Adipocyte (in vitro differentiated cells): Measurements from ENCODE around the gene PKD1.

ENCODE experiments used
- DNase-seq: peaks from one replicate; pipeline ENCODE4 v3.0.0-alpha.2; 2015; ENCODE audit warnings: low read depth
- H3K27me3 ChIP-seq: replicated peaks from 2 replicates; pipeline ENCODE4 v1.7.0; 2013; ENCODE audit warnings: mild to moderate bottlenecking, low read length, moderate library complexity; ENCODE audit not compliant: control insufficient read depth, insufficient read depth
- H3K36me3 ChIP-seq: 2 replicates; pipeline ENCODE4 v1.7.0; 2013; ENCODE audit warnings: low read length, mild to moderate bottlenecking, moderate library complexity; ENCODE audit not compliant: control insufficient read depth, insufficient read depth, severe bottlenecking
- H3K4me1 ChIP-seq: 2 replicates; pipeline ENCODE4 v1.7.0; 2013; ENCODE audit warnings: mild to moderate bottlenecking, low read length, moderate library complexity; ENCODE audit not compliant: control insufficient read depth, insufficient read depth
- H3K4me3 ChIP-seq: 2 replicates; pipeline ENCODE4 v1.7.0; 2013; ENCODE audit warnings: mild to moderate bottlenecking, low read length, moderate library complexity
- H3K9ac ChIP-seq: 2 replicates; pipeline ENCODE4 v1.7.0; 2013; ENCODE audit warnings: mild to moderate bottlenecking, low read length, moderate library complexity
- H3K9me3 ChIP-seq: 2 replicates; pipeline ENCODE4 v1.7.0; 2013; ENCODE audit warnings: mild to moderate bottlenecking, low read length, moderate library complexity; ENCODE audit not compliant: control insufficient read depth

Gene PKD1

GRCh38 chr16:2155977-2156848, 20.5 kb upstream of the PKD1 start:
- Histone ChIP-seq H3K4me3 (peak overlapping the region; percentile 95), H3K9ac (peak overlapping the region; percentile 97), H3K4me1 (peaks cover 69% of the 10 kb centered on the region), H3K9me3 (no peaks in the 10 kb centered on the region), H3K27me3 (no peaks in the 10 kb centered on the region), H3K36me3 (peaks cover 12% of the 10 kb centered on the region)
- DNase-seq, result peak; percentile 70

DNA sequence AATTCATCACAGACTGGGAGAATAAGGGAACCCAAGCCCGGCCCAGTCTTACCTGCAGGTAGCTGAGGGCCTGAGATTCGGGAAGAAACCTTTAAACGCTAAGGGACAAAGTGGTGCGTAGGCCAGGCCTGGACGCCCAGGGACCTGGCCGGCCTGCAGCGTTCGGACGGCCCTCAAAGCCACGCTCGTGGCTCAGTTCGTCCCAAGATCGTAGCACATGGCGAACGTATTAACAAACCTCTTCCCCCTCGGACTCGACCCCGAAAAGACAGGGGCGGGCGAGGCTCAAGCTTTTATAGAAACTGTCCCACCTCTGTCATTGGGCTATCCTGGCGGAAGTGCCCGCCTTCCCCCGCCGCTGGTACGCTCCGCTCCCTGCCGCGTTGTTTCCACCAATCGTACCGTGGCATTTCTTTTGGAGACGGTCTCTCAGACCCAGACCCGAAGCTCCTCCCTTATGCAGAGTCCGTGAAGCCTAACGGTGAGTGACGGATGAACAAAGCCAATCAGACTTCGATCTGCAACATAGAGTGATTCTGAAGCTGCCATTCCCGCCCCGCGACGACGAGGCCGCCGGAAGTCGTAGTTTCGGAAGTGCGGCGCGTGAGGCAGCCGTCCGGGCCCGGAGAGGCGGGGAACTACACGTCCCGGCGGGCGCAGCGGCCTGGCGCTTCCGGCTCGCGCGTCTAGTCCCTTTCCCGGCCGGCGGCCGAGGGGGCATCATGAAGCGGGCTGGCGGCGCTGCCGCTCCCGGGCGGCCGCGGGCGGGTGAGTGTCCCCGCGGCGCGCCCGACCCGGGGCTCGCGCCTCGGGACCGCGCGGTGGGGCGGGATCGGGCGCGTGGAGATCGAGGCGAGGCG, 19.6 kb upstream of the PKD1 start, which contains the start of gene TRAF7:
TRAF7 (plus strand) TSS at position 692 of the 860 bp plus-strand sequence. CDS start 8,139 bp downstream, outside the sequence.
- Histone ChIP-seq H3K9ac (peak within 1 kb of the TSS; percentile 100), H3K4me3 (peak within 1 kb of the TSS; percentile 99), H3K27me3 (no peaks in the 10 kb centered on the region), H3K4me1 (peaks cover 68% of the 10 kb centered on the region), H3K9me3 (no peaks in the 10 kb centered on the region), H3K36me3 (peaks cover 13% of the 10 kb centered on the region)
- peak; percentile 100 for DNase-seq

GRCh38 chr16:2154533-2155090, 18.9 kb upstream of the PKD1 start:
- Histone ChIP-seq H3K36me3 (peaks cover 13% of the 10 kb centered on the region), H3K9ac (peak overlapping the region; percentile 100), H3K27me3 (no peaks in the 10 kb centered on the region), H3K4me1 (peaks cover 65% of the 10 kb centered on the region), H3K4me3 (peak overlapping the region; percentile 99), H3K9me3 (no peaks in the 10 kb centered on the region)
- DNase-seq, result peak; percentile 50

DNA sequence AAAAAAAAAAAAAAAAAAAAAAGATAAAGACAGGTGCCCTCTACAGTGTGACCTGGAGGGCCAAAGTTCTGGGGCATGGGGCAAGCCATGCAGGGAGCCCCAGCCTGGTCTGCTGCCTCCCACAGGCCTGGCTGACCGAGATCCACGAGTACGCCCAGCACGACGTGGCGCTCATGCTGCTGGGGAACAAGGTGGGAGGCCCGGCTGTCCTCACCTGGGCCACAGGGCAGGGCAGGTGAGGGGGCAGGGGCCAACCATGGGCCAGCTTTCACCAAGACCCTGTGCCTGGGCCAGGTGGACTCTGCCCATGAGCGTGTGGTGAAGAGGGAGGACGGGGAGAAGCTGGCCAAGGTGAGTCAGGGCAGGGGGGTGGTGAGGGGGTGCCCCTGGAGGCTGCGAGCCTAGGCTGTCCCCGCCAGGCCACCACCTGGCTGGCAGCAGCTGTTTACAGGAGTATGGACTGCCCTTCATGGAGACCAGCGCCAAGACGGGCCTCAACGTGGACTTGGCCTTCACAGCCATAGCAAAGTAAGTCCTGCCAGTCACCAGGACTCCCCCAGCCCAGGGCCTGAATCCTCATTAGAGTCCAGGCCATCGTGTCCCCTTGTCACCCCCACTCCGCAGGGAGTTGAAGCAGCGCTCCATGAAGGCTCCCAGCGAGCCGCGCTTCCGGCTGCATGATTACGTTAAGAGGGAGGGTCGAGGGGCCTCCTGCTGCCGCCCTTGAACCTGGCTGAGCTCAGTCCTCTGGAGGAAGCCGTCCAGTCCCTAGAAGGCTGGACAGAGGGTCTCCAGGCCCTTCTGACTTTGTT, 17.2 kb upstream of the PKD1 start:
- peaks cover 51% of the 10 kb centered on the region for H3K4me1 ChIP-seq
- peak overlapping the region; percentile 99 for H3K4me3 ChIP-seq
- H3K9me3 ChIP-seq, result no peaks in the 10 kb centered on the region
- no peak for DNase-seq
- peak overlapping the region; percentile 100 for H3K9ac ChIP-seq
- no peaks in the 10 kb centered on the region for H3K27me3 ChIP-seq
- H3K36me3 ChIP-seq, result peaks cover 13% of the 10 kb centered on the region

DNA sequence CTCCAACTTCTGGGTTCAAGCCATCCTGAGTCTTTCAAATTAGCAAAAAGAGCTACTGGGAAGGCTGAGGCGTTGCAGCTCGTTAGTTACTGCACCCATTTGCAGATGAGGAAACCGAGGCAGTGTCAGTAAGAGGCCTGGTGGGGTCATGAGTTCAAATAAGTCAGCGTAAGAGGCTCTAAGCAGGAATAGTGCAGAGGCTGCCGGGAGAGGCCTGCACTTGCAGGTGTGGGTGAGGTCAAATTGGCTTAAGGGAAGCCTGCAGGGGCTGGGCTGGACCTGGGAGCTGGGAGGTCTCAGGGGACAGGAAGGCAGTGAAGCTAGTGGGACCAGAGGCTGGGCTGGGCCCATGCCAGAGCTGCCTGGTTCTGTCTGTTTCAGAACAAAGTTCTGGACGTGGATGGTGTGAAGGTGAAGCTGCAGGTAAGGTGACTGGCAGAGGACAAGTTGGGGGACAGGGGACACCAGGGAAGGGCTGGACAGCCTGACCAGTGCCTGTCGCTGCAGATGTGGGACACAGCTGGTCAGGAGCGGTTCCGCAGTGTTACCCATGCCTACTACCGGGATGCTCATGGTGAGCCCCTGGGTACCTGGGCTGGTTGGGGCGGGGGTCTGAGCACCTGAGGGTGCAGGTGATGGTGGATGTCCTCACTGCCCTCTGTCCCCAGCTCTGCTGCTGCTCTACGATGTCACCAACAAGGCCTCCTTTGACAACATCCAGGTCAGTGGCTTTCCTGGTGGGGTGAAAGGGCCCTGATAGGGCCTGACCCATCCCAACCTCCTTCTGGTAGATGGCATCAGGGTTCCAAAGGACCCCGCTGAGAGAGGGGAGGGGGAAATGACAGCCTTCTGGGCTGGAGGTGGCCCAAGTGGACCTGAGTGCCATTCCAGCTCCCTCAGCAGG, 15.7 kb upstream of the PKD1 start:
- Histone ChIP-seq H3K36me3 (peaks cover 13% of the 10 kb centered on the region), H3K4me1 (peaks cover 39% of the 10 kb centered on the region), H3K9ac (peak overlapping the region; percentile 100), H3K27me3 (no peaks in the 10 kb centered on the region), H3K4me3 (peak overlapping the region; percentile 29), H3K9me3 (no peaks in the 10 kb centered on the region)
- no peak for DNase-seq

DNA sequence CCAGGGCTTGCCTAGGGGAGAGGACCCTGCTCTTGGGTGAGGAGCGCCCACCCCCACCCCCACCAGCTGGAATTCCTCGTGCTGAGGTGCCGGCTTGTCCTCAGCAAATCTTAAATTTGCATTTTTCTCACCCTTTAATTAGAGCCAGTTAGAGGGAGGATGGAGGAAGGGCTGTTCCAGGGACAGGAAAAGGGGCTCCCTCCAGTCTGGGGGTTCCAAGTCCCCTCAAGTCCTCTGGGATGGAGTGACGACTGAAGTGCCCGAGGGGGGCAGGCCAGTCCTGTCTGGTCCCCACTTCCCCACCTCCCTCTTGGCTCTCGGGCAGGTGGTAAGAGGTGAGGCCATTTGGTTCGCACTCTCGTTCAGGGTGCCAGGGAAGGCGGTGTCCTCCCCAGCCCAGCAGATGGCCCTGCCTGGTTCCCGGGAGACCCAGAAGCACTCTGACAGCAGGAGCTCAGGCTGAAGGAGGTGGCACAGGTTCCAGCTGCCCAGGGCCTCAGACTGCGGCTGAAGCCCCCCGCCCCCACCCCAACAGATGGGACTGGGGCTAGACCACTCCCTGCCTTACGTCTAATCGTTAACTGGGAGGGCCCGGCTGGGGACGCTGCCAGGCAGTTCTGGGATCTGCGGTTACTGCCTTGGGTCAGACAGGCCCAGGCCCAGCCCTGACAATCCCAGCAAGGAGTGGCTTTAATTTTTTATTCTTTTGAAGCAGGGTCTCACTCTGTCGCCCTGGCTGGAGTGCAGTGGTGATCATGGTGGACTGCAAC, 14.9 kb upstream of the PKD1 start:
- H3K9ac ChIP-seq, result peak overlapping the region; percentile 100
- peaks cover 13% of the 10 kb centered on the region for H3K36me3 ChIP-seq
- peaks cover 39% of the 10 kb centered on the region for H3K4me1 ChIP-seq
- H3K4me3 ChIP-seq, result no peak overlapping the region
- DNase-seq, result no peak
- no peaks in the 10 kb centered on the region for H3K9me3 ChIP-seq
- H3K27me3 ChIP-seq, result no peaks in the 10 kb centered on the region

DNA sequence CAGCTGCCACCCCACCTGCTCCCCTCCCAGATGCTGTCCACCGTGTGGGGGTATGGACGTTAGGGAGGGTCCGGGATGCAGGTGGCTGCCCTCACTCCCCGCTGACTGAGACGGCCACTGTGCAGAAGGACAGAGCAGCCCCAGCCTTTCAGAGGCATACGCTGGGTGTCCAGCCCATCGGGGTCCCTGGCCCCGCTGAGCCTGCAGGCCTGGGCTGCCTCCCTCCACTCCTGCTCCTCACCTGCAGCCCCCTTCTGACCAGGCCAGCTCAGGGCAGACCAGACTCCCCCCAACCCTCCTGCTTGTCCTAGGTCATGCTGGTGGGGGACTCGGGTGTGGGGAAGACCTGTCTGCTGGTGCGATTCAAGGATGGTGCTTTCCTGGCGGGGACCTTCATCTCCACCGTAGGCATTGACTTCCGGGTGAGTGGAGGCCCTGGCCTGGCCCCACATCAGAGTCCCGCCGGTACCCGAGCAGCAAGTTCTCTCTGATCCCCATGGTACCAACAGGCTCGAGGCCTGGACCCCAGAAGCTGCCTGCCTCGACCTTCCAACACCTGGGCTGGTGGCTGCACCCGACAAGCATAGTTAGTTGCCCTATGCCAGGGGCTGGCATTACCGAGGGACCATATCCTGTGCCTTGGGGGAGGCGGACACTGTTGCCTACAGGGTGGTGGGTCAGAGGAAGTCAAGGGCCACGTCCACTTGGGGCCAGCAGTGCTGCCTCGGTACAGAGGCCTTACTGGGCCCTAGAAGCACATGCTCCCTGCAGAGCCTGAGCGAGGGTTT, 14.1 kb upstream of the PKD1 start:
- peak overlapping the region; percentile 66 for H3K4me3 ChIP-seq
- H3K9me3 ChIP-seq, result no peaks in the 10 kb centered on the region
- H3K9ac ChIP-seq, result peak overlapping the region; percentile 100
- DNase-seq, result no peak
- no peaks in the 10 kb centered on the region for H3K27me3 ChIP-seq
- H3K36me3 ChIP-seq, result peaks cover 13% of the 10 kb centered on the region
- H3K4me1 ChIP-seq, result peaks cover 39% of the 10 kb centered on the region

DNA sequence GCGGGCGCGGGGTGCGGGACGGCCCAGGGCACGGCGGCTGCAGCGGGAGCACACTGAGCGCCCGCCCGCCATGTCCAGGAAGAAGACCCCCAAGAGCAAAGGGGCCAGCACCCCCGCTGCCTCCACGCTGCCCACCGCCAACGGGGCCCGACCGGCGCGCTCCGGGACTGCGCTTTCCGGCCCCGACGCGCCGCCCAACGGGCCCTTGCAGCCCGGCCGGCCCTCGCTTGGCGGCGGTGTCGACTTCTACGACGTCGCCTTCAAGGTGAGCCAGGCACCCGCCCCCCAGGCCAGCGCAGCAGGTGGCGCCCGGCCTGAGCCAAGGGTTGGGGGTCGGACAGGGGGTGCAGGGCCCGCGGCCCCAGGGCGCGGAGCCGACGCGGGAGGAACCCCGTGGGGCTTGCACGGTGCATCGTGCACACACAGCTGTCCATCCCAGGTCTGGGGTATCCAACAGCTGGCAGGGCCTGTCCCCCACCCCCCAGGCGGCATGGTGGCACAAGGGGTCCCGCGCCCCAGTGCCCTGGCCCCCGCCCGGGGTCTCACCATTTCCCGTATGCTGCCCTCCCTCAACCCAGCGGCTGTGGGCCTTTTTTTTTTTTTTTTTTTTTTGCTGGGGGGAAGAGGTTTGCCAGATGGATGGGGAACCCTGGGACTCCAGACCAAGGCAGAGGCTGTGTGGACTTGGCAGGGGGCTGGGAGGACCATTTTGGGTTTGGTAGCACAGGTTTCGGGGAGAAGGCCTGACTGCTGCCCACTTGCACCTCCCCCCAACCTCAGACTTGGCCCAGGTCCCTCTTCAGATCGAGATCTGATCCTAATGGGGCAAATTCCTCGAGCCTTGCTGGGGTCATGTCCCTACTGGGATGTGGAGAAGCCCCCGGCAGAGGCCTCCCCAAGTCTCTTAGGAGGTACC, 13.3 kb upstream of the PKD1 start:
- peaks cover 37% of the 10 kb centered on the region for H3K4me1 ChIP-seq
- H3K4me3 ChIP-seq, result peak overlapping the region; percentile 66
- DNase-seq, result peak; percentile 30
- peaks cover 13% of the 10 kb centered on the region for H3K36me3 ChIP-seq
- H3K27me3 ChIP-seq, result no peaks in the 10 kb centered on the region
- peak overlapping the region; percentile 46 for H3K9ac ChIP-seq
- no peaks in the 10 kb centered on the region for H3K9me3 ChIP-seq
